Fibroblast of lung (primary cell): ENCODE results near the gene EPC2. TPM values are rescaled to one million over a fixed set of nuclear protein-coding genes. Genes with fewer than 3 reads are reported as not detected.
"Not testable (repeated sequence)": the region's sequence is repeated elsewhere in the genome, so short reads cannot be mapped to it uniquely, and the experiment has no call there.

Experiments used
- DNase-seq, 2 donors: peaks; one replicate each; pipeline versions ENCODE4 v3.0.0 to v3.0.0-alpha.2; 2010; ENCODE audit warnings: low read depth in 2 of 2
- H2AFZ ChIP-seq: 2 replicates; pipeline ENCODE4 v1.5.1; 2012; ENCODE audit warnings: low read length, control low read depth, inconsistent platforms
- H3K27ac ChIP-seq: 2 replicates; pipeline ENCODE4 v1.5.1; 2011; ENCODE audit warnings: low read length, control low read depth; ENCODE audit not compliant: insufficient read depth
- H3K27me3 ChIP-seq: 2 replicates; pipeline ENCODE4 v1.5.1; 2011; ENCODE audit warnings: mild to moderate bottlenecking, low read length; ENCODE audit not compliant: control insufficient read depth, insufficient read depth
- H3K36me3 ChIP-seq: 2 replicates; pipeline ENCODE4 v1.5.1; 2011; ENCODE audit warnings: low read length; ENCODE audit not compliant: control insufficient read depth, insufficient read depth
- H3K4me1 ChIP-seq: 2 replicates; pipeline ENCODE4 v1.5.1; 2011; ENCODE audit warnings: low read length; ENCODE audit not compliant: control insufficient read depth, insufficient read depth; ENCODE audit errors: extremely low read depth
- H3K4me2 ChIP-seq: 2 replicates; pipeline ENCODE4 v1.5.1; 2011; ENCODE audit warnings: low read length, control low read depth; ENCODE audit not compliant: insufficient read depth; ENCODE audit errors: extremely low read depth
- H3K4me3 ChIP-seq, 4 experiments: fragments of 200-600 bp in 1 of 4; sonication (generic) in 1 of 4; replicated peaks in 1 of 4; 2 replicates each; pipeline ENCODE4 v1.5.1; 2011 to 2016; ENCODE audit warnings: low read length in 4 of 4, low read depth in 3 of 4, mild to moderate bottlenecking in 3 of 4, control low read depth in 2 of 4, inconsistent platforms in 1 of 4, mixed read lengths in 1 of 4; ENCODE audit not compliant: insufficient read depth in 1 of 4; ENCODE audit errors: control extremely low read depth in 1 of 4
- H3K79me2 ChIP-seq: 2 replicates; pipeline ENCODE4 v1.5.1; 2012; ENCODE audit warnings: mild to moderate bottlenecking, low read length, inconsistent platforms; ENCODE audit not compliant: control insufficient read depth, insufficient read depth
- H3K9ac ChIP-seq: 2 replicates; pipeline ENCODE4 v1.5.1; 2011; ENCODE audit warnings: mild to moderate bottlenecking, low read length, control low read depth; ENCODE audit not compliant: insufficient read depth
- H3K9me3 ChIP-seq: 2 replicates; pipeline ENCODE4 v1.5.1; 2012; ENCODE audit warnings: low read depth, low read length; ENCODE audit not compliant: control insufficient read depth, insufficient read depth
- H4K20me1 ChIP-seq: 2 replicates; pipeline ENCODE4 v1.5.1; 2011; ENCODE audit warnings: low read length; ENCODE audit not compliant: control insufficient read depth, insufficient read depth; ENCODE audit errors: extremely low read depth
- EZH2 ChIP-seq: IDR thresholded peaks from 2 replicates; pipeline ENCODE4 v1.5.1; 2012; ENCODE audit warnings: low read length, control low read depth, mild to moderate bottlenecking; ENCODE audit errors: missing control alignments
- polyA plus RNA-seq, 2 donors: library from polyadenylated mRNA; depleted of rRNA in 1 of 2; stranded (reverse) in 1 of 2; unstranded in 1 of 2; fragments of >200 nt; gene quantifications; 2 replicates each; pipeline ENCODE4 v1.2.1, GENCODE V29; 2011 to 2012; ENCODE audit warnings: missing spikeins in 1 of 2
- total RNA-seq: library from RNA; depleted of rRNA; stranded (reverse); fragments of >200 nt; gene quantifications from 2 replicates; pipeline ENCODE4 v1.2.1, GENCODE V29; 2014
- TF ChIP-seq, protein P1 (sequence below), 2 donors: IDR thresholded peaks in 1 of 2; conservative IDR thresholded peaks in 1 of 2; 1 replicate in 1 of 2; 2 replicates in 1 of 2; pipeline ENCODE4 v1.5.1; 2011 to 2012; ENCODE audit warnings: low read length in 2 of 2, control low read depth in 1 of 2, inconsistent platforms in 1 of 2, low read depth in 1 of 2, mild to moderate bottlenecking in 1 of 2

Gene EPC2
- total and polyA plus RNA-seq, 2 donors (not counting 1 experiment from before 2014, with no cell fraction given) = 19.6 to 22.8 TPM

DNA sequence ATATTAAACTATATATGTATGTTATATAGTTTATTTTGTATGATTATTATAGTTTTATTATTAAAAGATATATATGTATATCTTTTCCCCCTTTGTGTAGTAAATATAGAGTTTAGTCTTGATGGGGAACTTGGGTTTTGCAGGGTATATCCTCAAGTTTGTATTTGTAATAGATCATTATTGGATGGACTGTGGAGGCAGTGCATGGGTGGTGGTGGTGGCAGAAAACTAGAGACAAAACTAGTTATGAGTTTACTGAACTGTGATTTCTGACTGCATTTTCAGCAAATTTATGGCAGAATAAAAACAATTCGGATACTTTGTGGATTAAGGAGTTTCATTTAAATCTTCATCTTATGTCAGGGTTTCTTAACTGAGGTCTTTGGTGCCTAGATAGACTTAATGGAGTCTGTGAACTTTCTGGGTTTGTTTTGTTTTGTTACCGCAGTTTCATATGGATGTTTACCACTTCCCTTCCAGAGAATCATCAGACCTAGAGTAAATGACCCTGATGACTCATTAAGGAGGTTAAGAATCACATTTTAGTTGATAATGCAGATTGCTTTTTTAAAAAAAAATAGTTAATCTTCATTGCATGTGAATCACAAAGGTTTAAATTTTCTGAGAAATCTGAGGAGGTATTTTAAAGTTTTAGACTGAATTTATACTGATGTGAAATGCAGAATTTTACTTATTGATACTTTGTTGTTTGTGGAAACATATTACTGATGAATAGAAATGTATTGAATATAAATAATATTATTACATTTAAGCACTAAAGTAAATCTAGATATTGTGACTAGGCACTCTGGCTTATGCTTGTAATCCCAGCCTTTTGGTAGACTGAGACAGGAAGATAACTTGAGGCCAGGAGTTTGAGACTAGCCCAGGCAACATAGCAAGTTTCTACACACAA is 14.5 kb downstream of the EPC2 start:
- H2AFZ ChIP-seq = no peak overlapping the region
- H4K20me1 ChIP-seq = peaks cover 5% of the 10 kb centered on the region
- H3K4me2 ChIP-seq = peak overlapping the region; percentile 38
- H3K4me3 ChIP-seq = no peak overlapping the region
- peak; percentile 55 to 61 for DNase-seq
- H3K9me3 ChIP-seq = no peaks in the 10 kb centered on the region
- no peaks in the 10 kb centered on the region for H3K36me3 ChIP-seq
- H3K9ac ChIP-seq = no peak overlapping the region
- no peak for TF ChIP-seq EZH2
- TF ChIP-seq, protein P1, sequence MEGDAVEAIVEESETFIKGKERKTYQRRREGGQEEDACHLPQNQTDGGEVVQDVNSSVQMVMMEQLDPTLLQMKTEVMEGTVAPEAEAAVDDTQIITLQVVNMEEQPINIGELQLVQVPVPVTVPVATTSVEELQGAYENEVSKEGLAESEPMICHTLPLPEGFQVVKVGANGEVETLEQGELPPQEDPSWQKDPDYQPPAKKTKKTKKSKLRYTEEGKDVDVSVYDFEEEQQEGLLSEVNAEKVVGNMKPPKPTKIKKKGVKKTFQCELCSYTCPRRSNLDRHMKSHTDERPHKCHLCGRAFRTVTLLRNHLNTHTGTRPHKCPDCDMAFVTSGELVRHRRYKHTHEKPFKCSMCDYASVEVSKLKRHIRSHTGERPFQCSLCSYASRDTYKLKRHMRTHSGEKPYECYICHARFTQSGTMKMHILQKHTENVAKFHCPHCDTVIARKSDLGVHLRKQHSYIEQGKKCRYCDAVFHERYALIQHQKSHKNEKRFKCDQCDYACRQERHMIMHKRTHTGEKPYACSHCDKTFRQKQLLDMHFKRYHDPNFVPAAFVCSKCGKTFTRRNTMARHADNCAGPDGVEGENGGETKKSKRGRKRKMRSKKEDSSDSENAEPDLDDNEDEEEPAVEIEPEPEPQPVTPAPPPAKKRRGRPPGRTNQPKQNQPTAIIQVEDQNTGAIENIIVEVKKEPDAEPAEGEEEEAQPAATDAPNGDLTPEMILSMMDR (conservative IDR thresholded peaks at IDR 0.05 in 1 of 2, IDR thresholded peaks at IDR 0.05 in 1 of 2; ENCODE audit: low read depth in 1 of 2, low read length in 2 of 2) = no peak
- H3K27me3 ChIP-seq = no peaks in the 10 kb centered on the region
- peak overlapping the region; percentile 26 for H3K27ac ChIP-seq
- peaks cover 71% of the 10 kb centered on the region for H3K79me2 ChIP-seq
- peaks cover 3% of the 10 kb centered on the region for H3K4me1 ChIP-seq

GRCh38 chr2:148660999-148661398 is 16.4 kb downstream of the EPC2 start:
- Histone ChIP-seq H3K9me3 (no peaks in the 10 kb centered on the region), H3K4me3 (no peak overlapping the region), H4K20me1 (peaks cover 7% of the 10 kb centered on the region), H3K9ac (no peak overlapping the region), H3K36me3 (no peaks in the 10 kb centered on the region), H3K27me3 (no peaks in the 10 kb centered on the region), H2AFZ (no peak overlapping the region), H3K4me2 (no peak overlapping the region), H3K27ac (no peak overlapping the region), H3K79me2 (peaks cover 72% of the 10 kb centered on the region), H3K4me1 (peaks cover 3% of the 10 kb centered on the region)
- DNase-seq = peak in 1 of 2 donors; percentile 55
- TF ChIP-seq, protein P1 (conservative IDR thresholded peaks at IDR 0.05 in 1 of 2, IDR thresholded peaks at IDR 0.05 in 1 of 2; ENCODE audit: low read depth in 1 of 2, low read length in 2 of 2) = no peak
- no peak for TF ChIP-seq EZH2

DNA sequence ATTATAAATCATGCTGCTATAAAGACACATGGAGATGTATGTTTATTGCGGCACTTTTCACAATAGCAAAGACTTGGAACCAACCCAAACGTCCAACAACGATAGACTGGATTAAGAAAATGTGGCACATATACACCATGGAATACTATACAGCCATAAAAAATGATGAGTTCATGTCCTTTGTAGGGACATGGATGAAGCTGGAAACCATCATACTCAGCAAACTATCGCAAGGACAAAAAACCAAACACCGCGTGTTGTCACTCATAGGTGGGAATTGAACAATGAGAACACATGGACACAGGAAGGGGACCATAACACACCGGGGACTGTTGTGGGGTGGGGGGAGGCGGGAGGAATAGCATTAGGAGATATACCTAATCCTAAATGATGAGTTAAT is 17.8 kb downstream of the EPC2 start:
- H2AFZ ChIP-seq, H3K9me3 ChIP-seq, H3K4me2 ChIP-seq, H3K4me1 ChIP-seq, H4K20me1 ChIP-seq, H3K4me3 ChIP-seq, H3K27ac ChIP-seq, DNase-seq, H3K9ac ChIP-seq, H3K27me3 ChIP-seq, H3K36me3 ChIP-seq: not testable (repeated sequence)
- peaks cover 68% of the 10 kb centered on the region for H3K79me2 ChIP-seq
